Tibial nerve (tissue), 4 donors: ENCODE results near the gene NTRK2. TPM values are rescaled to one million over a fixed set of nuclear protein-coding genes. Genes with fewer than 3 reads are reported as not detected.

ENCODE experiments used
- DNase-seq, 2 donors: peaks; one replicate each; pipeline ENCODE4 v3.0.0-alpha.2; 2019; ENCODE audit warnings: low spot score in 2 of 2
- H3K27ac ChIP-seq, 4 donors: fragments of 200-600 bp; sonication (generic) in 3 of 4; one replicate each; pipeline ENCODE4 v1.5.1; 2017 to 2019; ENCODE audit warnings: mild to moderate bottlenecking in 1 of 4
- H3K27me3 ChIP-seq, 2 donors: fragments of 200-600 bp; sonication (generic) in 1 of 2; one replicate each; pipeline versions ENCODE4 v1.5.1 to v1.6.0; 2017 to 2019
- H3K36me3 ChIP-seq, 3 donors: fragments of 200-600 bp; sonication (generic); one replicate each; pipeline ENCODE4 v1.5.1; 2018 to 2019
- H3K4me1 ChIP-seq, 4 donors: fragments of 200-600 bp; sonication (generic) in 3 of 4; one replicate each; pipeline ENCODE4 v1.5.1; 2017 to 2019
- H3K4me3 ChIP-seq, 4 donors: fragments of 200-600 bp; sonication (generic) in 3 of 4; one replicate each; pipeline ENCODE4 v1.5.1; 2017 to 2019; ENCODE audit warnings: mild to moderate bottlenecking in 1 of 4, moderate library complexity in 1 of 4
- H3K9me3 ChIP-seq, 4 donors: fragments of 200-600 bp; sonication (generic) in 3 of 4; one replicate each; pipeline ENCODE4 v1.5.1; 2017 to 2019
- CTCF ChIP-seq, 5 experiments: fragments of 200-600 bp in 3 of 5; fragments of 450-650 bp in 2 of 5; sonication (generic) in 3 of 5; IDR thresholded peaks; one replicate each; pipeline ENCODE4 v1.5.1; 2016 to 2019; ENCODE audit warnings: antibody characterized with exemption in 5 of 5, mild to moderate bottlenecking in 3 of 5, moderate library complexity in 2 of 5
- EP300 ChIP-seq, 2 donors: sonication (generic); formaldehyde crosslinking; IDR thresholded peaks; one replicate each; pipeline ENCODE4 v1.6.1; 2017; ENCODE audit warnings: antibody characterized with exemption in 2 of 2, mild to moderate bottlenecking in 1 of 2
- POLR2A ChIP-seq, 2 donors: fragments of 450-650 bp; IDR thresholded peaks; one replicate each; pipeline ENCODE4 v1.6.1; 2017; ENCODE audit warnings: antibody characterized with exemption in 2 of 2, mild to moderate bottlenecking in 2 of 2, moderate library complexity in 2 of 2
- WGBS, 2 donors: methylation state at CpG; one replicate each; pipeline ENCODE4 v1.1.5; 2018; 5-methylcytosine and 5-hydroxymethylcytosine counted together
- total RNA-seq, 4 donors: library from RNA; depleted of rRNA; stranded (reverse); fragments of >200 nt; gene quantifications; one replicate each; pipeline ENCODE4 v1.1.0, GENCODE V29; 2016

NTRK2 gene
- total RNA-seq, 4 donors from 2014 or later = 46.7 to 83.4 (median 69.5) TPM

DNA sequence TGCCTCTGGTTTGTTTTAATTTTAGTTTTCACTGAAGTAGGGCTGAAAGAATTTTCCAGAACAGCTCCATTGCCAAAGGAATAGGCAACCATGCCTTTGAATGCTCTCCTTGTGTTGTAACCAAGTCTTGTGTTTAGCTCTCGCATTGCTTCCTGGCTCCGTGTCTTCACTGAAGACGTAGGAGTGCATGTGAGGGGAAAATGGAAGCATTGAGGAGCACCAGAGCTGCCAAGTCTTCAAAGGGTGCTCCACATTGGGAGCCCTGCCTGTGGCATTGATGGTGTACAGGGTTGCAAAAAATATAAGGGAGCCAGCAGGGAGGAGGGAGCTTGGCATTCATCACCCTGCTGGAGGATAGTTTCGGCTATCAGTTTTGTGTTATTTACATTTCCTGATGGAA is 86.6 kb downstream of the NTRK2 start:
- Histone ChIP-seq H3K4me1 (peaks cover 0 to 40% (median 10%) of the 10 kb centered on the region in 4 donors), H3K36me3 (no peaks in the 10 kb centered on the region), H3K9me3 (no peaks in the 10 kb centered on the region), H3K4me3 (no peak overlapping the region), H3K27ac (peak overlapping the region in 3 of 4 donors; percentile 11 to 75 (median 67)), H3K27me3 (no peaks in the 10 kb centered on the region)
- DNase-seq = no peak
- TF ChIP-seq CTCF (IDR thresholded peaks at IDR 0.05) (no peak), EP300 (IDR thresholded peaks at IDR 0.05) (peak in 1 of 2 donors; percentile 79), POLR2A (IDR thresholded peaks at IDR 0.05) (no peak)
- WGBS, 2 donors = 25 to 60% methylated on average over 4 of the region's 4 CpGs

DNA sequence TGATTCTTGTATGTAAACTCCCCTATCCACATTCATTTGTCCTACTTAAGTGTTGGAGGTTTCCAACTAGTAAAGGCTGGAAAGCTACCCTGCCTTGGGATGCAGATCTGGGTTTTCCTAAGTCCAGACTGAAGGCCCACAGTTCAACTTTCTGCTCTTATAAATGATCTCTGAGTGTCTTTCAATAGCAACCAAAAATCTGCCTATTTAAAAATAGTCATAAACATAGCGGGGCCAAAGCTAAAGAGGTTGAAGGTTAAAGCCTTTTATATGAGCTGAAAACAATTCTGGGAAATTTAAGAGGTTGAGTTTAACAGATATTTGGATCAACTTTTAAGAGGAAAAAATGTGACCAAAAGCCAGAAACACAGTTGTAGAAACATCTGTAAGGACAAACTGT is 87.2 kb downstream of the NTRK2 start:
- 34 to 44% methylated on average over 1 of the region's 1 CpG for WGBS, 2 donors
- H3K27me3 ChIP-seq = no peaks in the 10 kb centered on the region
- no peak overlapping the region for H3K4me3 ChIP-seq
- peaks cover 0 to 40% (median 10%) of the 10 kb centered on the region in 4 donors for H3K4me1 ChIP-seq
- H3K36me3 ChIP-seq = peaks cover 0 to 2% (median 0%) of the 10 kb centered on the region in 3 donors
- TF ChIP-seq POLR2A (IDR thresholded peaks at IDR 0.05) (no peak), CTCF (IDR thresholded peaks at IDR 0.05) (no peak), EP300 (IDR thresholded peaks at IDR 0.05) (no peak)
- no peak for DNase-seq
- H3K27ac ChIP-seq = peak overlapping the region in 3 of 4 donors; percentile 11 to 75 (median 67)
- H3K9me3 ChIP-seq = no peaks in the 10 kb centered on the region

GRCh38 chr9:84758817-84759216 is 89.3 kb downstream of the NTRK2 start:
- Histone ChIP-seq H3K27ac (no peak overlapping the region), H3K27me3 (no peaks in the 10 kb centered on the region), H3K4me1 (peaks cover 0 to 27% (median 9%) of the 10 kb centered on the region in 4 donors), H3K36me3 (peaks cover 0 to 13% (median 0%) of the 10 kb centered on the region in 3 donors), H3K9me3 (no peaks in the 10 kb centered on the region), H3K4me3 (no peak overlapping the region)
- 86 to 90% methylated on average over 1 of the region's 1 CpG for WGBS, 2 donors
- no peak for DNase-seq
- TF ChIP-seq POLR2A (IDR thresholded peaks at IDR 0.05) (no peak), CTCF (IDR thresholded peaks at IDR 0.05) (no peak), EP300 (IDR thresholded peaks at IDR 0.05) (no peak)

DNA sequence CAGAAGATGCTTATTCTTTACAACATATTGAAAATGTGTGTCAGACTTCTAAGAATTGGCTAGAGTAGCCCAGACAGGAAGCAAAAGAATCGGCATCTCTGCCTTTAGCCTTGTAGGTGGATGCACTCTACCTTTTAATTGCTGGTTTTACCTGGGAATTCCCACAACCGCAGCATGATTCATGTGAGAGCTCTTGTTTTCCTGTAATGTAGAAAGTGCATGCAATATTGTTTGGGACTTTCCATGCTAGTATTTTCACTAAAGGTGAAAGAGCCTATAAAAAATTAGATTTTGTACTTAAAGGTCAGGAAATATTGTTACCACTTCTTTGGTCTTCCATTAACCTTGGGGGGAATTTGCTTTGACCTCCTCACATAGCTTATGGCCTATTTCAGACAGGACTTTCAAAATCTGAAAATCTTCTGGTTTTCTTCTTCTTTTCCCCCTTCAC is 89.8 kb downstream of the NTRK2 start:
- 67 to 84% methylated on average over 2 of the region's 2 CpGs for WGBS, 2 donors
- Histone ChIP-seq H3K4me1 (peaks cover 0 to 22% (median 7%) of the 10 kb centered on the region in 4 donors), H3K9me3 (no peaks in the 10 kb centered on the region), H3K36me3 (peaks cover 0 to 13% (median 0%) of the 10 kb centered on the region in 3 donors), H3K4me3 (no peak overlapping the region), H3K27me3 (no peaks in the 10 kb centered on the region), H3K27ac (no peak overlapping the region)
- no peak for DNase-seq
- TF ChIP-seq EP300 (IDR thresholded peaks at IDR 0.05) = no peak
- no peak for TF ChIP-seq CTCF (IDR thresholded peaks at IDR 0.05)
- TF ChIP-seq POLR2A (IDR thresholded peaks at IDR 0.05) = no peak

DNA sequence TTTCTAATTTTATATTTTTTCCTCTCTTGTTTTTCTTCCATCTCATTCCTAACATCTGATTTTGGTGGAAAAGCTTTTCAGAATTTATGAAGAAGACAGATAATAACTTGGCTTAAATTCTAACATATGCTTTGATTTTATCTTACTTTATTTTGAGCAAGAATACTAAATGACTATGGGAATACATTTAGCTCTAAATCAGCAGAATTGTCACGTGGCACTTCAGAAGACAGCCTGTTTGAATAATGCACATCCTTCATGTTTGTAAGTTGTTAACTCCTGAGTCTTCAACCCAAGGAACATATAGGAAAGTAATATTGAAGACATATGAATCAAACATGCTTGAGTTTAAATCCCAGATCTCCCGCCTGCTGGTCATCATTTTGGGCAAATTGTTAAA is 90.3 kb downstream of the NTRK2 start:
- no peaks in the 10 kb centered on the region for H3K27me3 ChIP-seq
- H3K36me3 ChIP-seq = peaks cover 0 to 13% (median 0%) of the 10 kb centered on the region in 3 donors
- WGBS, 2 donors = 69 to 70% methylated on average over 2 of the region's 2 CpGs
- DNase-seq = no peak
- no peak overlapping the region for H3K27ac ChIP-seq
- H3K9me3 ChIP-seq = no peaks in the 10 kb centered on the region
- no peak for TF ChIP-seq EP300 (IDR thresholded peaks at IDR 0.05)
- no peak for TF ChIP-seq CTCF (IDR thresholded peaks at IDR 0.05)
- no peak for TF ChIP-seq POLR2A (IDR thresholded peaks at IDR 0.05)
- no peak overlapping the region for H3K4me3 ChIP-seq
- peaks cover 0 to 18% (median 4%) of the 10 kb centered on the region in 4 donors for H3K4me1 ChIP-seq
